HG03103 (cell line): ENCODE results near the gene MAP3K7CL.

ENCODE experiments used
- ATAC-seq: cut with Tn5 transposase; IDR thresholded peaks from one replicate; pipeline ENCODE4 v1.9.1; 2021; ENCODE audit warnings: low read depth; ENCODE audit not compliant: unreplicated experiment

MAP3K7CL gene

DNA sequence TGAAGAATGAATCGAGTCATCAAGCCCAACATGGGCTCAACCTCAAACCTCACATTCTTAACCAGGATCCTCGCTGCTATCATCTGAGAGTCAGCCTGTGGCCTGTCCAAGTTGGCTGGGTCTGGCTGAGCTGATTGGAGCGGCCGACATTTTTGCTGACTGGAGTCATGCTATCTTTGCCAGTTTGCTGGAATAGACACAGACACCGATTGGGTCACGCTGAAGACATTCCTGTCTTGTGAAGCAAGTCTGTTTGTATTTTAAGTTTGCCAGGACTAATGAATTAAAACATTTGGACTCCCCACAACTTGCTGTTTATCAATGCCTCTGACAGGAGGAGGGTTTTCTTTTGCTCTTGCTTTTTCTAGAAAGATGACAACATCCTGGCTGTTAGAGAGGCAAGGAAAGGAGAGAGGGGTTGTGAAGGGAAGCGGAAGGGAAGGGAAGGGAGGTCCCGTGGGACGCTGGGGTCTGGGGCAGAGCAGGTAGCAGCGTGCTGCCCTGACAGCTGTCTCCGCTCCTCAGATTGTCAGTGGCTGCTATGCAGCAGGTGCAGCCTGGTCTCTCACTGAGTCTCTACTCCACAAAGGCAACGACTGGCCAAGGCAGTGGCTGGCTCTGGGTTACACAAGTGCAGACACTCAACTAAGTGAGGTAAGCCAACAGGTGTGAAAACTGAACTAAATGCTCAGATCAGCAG, at the start of gene MAP3K7CL:
MAP3K7CL (plus strand) TSS at position 375 of the 700 bp plus-strand sequence. CDS start 2,701 bp downstream, outside the sequence.
- no peak for ATAC-seq

- no peak for ATAC-seq
Observed at GRCh38 chr21:29082046-29082815, 48.2 kb upstream of the MAP3K7CL start.

DNA sequence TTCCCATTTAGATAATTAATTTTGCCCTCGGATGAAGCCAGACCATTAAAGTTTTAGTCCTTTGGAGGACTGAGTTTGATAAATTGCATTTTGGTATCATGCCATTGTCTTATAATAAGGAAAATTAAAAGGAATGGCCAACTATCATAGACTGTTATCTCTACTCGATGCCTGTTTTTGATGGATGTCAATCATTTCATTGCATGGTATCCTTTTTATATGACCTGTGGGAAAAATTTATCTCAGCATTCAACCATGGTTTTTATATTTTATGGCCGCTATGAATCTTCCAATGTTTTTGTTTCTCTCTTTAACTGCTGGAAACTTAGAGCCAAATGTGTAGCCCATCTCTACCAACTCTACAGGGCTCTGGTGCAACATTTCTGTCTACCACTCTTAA, 47.1 kb upstream of the MAP3K7CL start:
- no peak for ATAC-seq

- no peak for ATAC-seq
Observed at GRCh38 chr21:29084372-29084771, 46.1 kb upstream of the MAP3K7CL start.

- ATAC-seq, result no peak
Observed at GRCh38 chr21:29085106-29085752, 45.2 kb upstream of the MAP3K7CL start.

DNA sequence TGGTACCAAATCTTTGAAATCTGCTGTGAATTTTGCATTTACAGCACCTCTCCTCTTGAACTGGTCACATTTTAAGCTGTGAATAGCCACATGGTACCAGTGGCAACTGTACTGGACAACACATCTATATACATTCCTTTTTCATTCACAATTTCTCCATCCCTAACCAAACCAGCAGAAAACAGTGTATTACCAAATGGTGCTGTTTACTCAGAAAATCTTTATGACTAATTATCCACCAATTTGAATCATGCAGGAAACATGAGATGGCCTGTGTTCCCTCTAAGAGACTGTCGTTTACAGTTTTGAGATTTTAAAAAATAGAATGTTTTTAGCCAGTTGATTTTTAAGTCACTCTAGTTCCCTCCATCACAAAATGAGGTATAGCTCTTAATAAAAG, 39.4 kb upstream of the MAP3K7CL start:
- no peak for ATAC-seq

DNA sequence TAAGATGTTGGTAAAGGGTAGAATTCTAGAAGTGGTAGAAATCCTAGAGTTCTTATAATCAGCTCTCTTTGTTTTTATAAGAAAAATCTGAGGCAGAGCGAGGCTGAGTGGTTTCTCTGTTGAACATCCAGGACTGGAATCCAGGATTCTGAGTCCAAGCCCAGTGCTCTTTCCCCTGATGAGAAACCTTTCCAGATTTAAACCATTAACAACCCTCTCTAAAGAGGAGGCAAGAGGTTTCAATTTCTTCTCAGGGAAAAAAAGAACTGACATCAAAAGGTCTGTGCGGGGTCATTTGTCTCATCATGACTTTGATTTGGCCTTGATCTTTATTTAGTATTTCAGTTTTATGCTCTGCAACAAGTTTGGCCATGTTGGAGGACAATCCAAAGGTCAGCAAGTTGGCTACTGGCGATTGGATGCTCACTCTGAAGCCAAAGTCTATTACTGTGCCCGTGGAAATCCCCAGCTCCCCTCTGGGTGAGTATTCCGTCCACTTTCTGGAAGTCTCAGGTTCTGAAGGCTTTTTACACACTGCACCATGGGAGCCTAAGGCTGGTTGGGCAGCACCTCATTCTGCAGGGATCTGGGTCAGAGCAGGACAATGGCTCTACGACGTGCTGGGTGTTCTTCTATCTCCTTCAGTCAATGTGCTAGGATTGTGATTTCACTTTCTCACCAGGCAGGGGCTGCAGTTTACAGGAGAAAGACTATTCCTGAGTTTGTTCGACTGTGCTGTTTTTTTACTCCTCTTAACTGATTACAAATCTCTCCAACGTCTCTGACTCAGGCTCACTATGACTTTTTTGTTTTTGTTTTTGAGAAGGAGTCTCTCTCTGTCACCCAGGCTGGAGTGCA, 38.1 kb upstream of the MAP3K7CL start:
- ATAC-seq, result no peak

GRCh38 chr21:29096218-29097015, 34.0 kb upstream of the MAP3K7CL start:
- ATAC-seq, result no peak

DNA sequence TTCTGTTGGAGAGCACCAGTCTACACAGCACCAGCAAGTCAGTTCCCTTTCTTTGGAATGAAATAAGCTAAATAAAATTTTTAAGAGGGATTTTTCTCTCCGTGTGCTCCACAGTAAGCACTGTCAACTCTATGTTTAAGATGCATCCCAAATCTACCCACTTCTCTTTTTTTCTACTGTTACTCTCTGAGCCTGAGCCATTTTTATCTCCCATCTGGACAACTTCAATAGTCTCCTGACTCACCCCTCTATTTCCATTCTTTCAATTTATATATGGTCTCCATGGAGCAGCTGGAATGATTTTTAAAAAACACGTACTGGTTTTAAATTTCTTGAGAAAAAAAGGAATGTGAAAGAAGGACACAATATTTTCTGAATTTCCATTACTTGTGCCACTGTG, 32.3 kb upstream of the MAP3K7CL start:
- ATAC-seq, result no peak

- no peak for ATAC-seq
Observed at GRCh38 chr21:29102791-29103257, 27.6 kb upstream of the MAP3K7CL start.

- ATAC-seq, result no peak
Observed at GRCh38 chr21:29104239-29104708, 26.2 kb upstream of the MAP3K7CL start.

GRCh38 chr21:29105218-29105617, 25.2 kb upstream of the MAP3K7CL start:
- no peak for ATAC-seq

DNA sequence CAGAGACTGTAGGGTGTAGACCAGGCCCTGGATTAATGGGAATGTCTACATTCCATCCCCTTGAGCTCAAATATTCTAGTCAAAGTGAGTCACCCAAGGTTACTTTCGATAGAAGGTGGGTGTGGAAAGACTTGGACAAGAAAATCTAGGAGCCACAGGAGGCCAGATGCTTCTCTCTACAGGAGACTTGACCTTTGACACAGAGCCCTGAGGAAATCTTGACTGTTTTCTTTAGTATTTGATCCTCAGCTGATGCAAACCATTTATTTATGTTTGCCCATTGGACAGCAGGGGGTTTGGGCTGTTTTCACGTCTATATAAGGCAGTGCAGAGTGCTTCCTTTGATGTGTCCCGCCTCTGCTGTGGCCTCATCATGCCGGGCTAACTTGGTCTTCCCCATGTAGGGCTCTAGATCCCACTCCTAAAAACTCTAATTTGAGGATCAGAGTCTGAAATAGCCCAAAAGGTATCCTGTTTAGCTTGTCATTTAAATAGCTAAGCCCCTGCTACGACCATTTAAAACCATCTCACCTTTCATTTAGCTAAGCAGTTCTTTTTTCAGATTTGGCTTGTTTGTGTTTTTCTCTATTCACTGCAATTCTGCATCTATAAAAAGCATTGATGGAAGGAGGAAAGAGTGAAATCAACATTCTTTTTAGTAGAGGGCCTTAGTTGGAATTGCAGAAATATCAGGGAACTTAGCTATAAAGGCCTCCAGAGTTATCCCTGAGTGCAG, 15.5 kb upstream of the MAP3K7CL start:
- no peak for ATAC-seq

- ATAC-seq, result no peak
Observed at GRCh38 chr21:29115899-29116298, 14.5 kb upstream of the MAP3K7CL start.

GRCh38 chr21:29117372-29117955, 13.0 kb upstream of the MAP3K7CL start:
- peak; percentile 50 for ATAC-seq

- ATAC-seq, result peak; percentile 59
Observed at GRCh38 chr21:29121759-29122158, 8.7 kb upstream of the MAP3K7CL start.

- ATAC-seq, result no peak
Observed at GRCh38 chr21:29124645-29125044, 5.8 kb upstream of the MAP3K7CL start.

GRCh38 chr21:29125191-29125590, 5.3 kb upstream of the MAP3K7CL start:
- ATAC-seq, result peak; percentile 83
